AG04450 (cell line): ENCODE measurements around the gene DHRSX. TPM values are rescaled to one million over a fixed set of nuclear protein-coding genes. Genes with fewer than 3 reads are reported as not detected.

Experiments used
- CTCF ChIA-PET: fragments of 300-600, 350-600 bp; formaldehyde crosslinking; extraction: SDS; loops from one replicate; lab custom pipeline; 2022; ENCODE audit warnings: antibody characterized with exemption, inconsistent platforms; lab: Charles Lee
- POLR2A ChIA-PET: fragments of 350-600 bp; formaldehyde crosslinking; extraction: SDS; loops from one replicate; lab custom pipeline; 2021; ENCODE audit warnings: antibody characterized with exemption, inconsistent platforms; lab: Yijun Ruan, JAX
- DNase-seq: peaks from one replicate; pipeline ENCODE4 v3.0.0-alpha.2; 2011; ENCODE audit warnings: low read depth, low spot score
- H3K27ac ChIP-seq: one replicate; pipeline ENCODE4 v1.5.1; 2012; ENCODE audit warnings: low read depth, low read length, control low read depth
- H3K27me3 ChIP-seq: one replicate; pipeline ENCODE4 v1.6.0; 2012; ENCODE audit warnings: low read length; ENCODE audit not compliant: control insufficient read depth, insufficient read depth
- H3K4me3 ChIP-seq: 2 replicates; pipeline ENCODE4 v1.5.1; 2011; ENCODE audit warnings: mild to moderate bottlenecking, low read depth, low read length, control low read depth
- H3K9me3 ChIP-seq: 2 replicates; pipeline ENCODE4 v1.5.1; 2012; ENCODE audit warnings: low read length; ENCODE audit not compliant: control insufficient read depth, insufficient read depth
- CTCF ChIP-seq: IDR thresholded peaks from 2 replicates; pipeline ENCODE4 v1.5.1; 2011; ENCODE audit warnings: low read depth, low read length, control low read depth, inconsistent platforms
- polyA minus RNA-seq: library from RNA; depleted of rRNA, polyadenylated mRNA; stranded (reverse); fragments of >200 nt; gene quantifications from 2 replicates; pipeline ENCODE4 v1.2.3, GENCODE V29; 2011; rRNA and poly(A)+ RNA removed
- polyA plus RNA-seq: library from polyadenylated mRNA; depleted of rRNA; stranded (reverse); fragments of >200 nt; gene quantifications from 2 replicates; pipeline ENCODE4 v1.2.3, GENCODE V29; 2011; rRNA removed

The DHRSX gene, protein sequence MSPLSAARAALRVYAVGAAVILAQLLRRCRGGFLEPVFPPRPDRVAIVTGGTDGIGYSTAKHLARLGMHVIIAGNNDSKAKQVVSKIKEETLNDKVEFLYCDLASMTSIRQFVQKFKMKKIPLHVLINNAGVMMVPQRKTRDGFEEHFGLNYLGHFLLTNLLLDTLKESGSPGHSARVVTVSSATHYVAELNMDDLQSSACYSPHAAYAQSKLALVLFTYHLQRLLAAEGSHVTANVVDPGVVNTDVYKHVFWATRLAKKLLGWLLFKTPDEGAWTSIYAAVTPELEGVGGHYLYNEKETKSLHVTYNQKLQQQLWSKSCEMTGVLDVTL
- polyA plus RNA-seq (43.2 and 47.9 TPM in 2 replicates), polyA minus RNA-seq (29.2 and 46.6 TPM in 2 replicates)

DNA sequence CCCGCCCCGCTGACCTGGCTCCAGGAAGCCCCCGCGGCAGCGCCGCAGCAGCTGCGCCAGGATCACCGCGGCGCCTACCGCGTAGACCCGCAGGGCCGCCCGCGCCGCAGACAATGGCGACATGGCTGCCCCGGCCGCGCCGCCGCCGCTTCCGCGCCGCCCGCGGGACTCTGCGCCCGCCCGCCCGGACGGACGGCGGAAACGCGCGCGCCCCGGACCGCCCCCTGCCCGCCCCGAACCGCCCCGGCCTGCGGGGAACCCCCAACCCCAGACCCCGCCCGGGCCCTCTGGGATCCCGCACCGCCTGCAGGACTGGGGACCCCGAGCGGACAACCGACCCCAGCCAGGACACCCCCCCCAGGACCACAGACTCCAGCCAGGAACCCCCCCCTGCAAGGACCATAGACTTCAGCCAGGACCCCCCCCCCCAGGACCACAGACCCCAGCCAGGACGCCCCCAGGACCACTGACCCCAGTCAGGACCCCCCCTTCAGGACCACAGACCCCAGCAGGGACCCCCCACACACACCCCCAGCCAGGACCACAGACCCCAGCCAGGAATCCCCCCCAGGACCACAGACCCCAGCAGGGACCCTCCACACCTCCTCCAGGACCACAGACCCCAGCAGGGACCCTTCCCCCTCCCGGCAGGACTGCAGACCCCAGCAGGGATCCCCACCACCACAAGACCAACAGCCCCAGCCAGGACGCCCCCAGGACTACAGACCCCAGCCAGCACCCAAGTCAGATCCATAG lies at the start of gene DHRSX, which contains the start of gene ZBED1:
Gene DHRSX (minus strand): TSS at position 174 of the 756 bp plus-strand sequence. CDS start 51 bp downstream, at position 123.
Gene ZBED1 (minus strand): TSS at position 174 of the 756 bp plus-strand sequence. CDS start 10,257 bp downstream, outside the sequence.
- no peaks in the 10 kb centered on the region for H3K27me3 ChIP-seq
- CTCF ChIA-PET, result no interaction called here
- POLR2A ChIA-PET, result no interaction called here
- DNase-seq, result no peak
- peak within 1 kb of the TSS; percentile 47 for H3K27ac ChIP-seq
- TF ChIP-seq CTCF, result no peak
- peak within 1 kb of the TSS; percentile 72 for H3K4me3 ChIP-seq
- H3K9me3 ChIP-seq, result no peaks in the 10 kb centered on the region

GRCh38 chrX:2549876-2550275 lies 49.1 kb upstream of the DHRSX start:
- Histone ChIP-seq H3K27me3 (no peaks in the 10 kb centered on the region), H3K9me3 (no peaks in the 10 kb centered on the region), H3K27ac (no peak overlapping the region), H3K4me3 (no peak overlapping the region)
- CTCF ChIA-PET, result no interaction called here
- POLR2A ChIA-PET, result no interaction called here
- TF ChIP-seq CTCF, result no peak
- DNase-seq, result no peak

DNA sequence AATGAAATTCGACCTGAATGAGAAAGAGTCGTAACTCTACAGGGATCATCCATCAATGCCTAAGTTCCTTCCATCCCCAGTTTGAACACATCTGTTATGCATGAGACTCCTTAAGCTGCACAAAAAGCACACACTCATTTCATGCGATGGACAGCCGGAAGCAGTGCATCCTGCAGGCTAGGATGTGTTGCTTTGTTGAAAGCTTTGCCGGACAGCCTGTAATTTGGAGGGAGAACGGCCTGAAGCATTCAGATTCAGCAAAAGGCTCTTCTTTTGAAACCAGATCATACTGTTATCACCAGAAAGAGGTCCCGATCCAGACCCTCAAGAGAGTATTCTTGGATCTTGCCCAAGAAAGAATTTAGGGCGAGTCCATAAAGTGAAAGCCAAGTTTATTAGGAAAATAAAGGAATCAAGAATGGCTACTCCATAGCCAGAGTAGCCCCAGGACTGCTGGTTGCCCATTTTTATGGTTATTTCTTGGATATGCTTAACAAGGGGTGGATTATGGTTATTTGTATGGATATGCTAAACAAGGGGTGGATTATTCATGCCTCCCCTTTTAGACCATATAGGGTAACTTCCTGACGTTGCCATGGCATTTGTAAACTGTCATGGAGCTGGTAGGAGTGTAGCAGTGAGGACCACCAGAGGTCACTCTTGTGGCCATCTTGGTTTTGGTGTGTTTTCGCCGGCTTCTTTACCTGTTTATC lies 48.1 kb upstream of the DHRSX start:
- no peaks in the 10 kb centered on the region for H3K27me3 ChIP-seq
- H3K9me3 ChIP-seq, result no peaks in the 10 kb centered on the region
- no peak for TF ChIP-seq CTCF
- DNase-seq, result no peak
- POLR2A ChIA-PET, result no interaction called here
- CTCF ChIA-PET, result no interaction called here
- H3K27ac ChIP-seq, result no peak overlapping the region
- no peak overlapping the region for H3K4me3 ChIP-seq

DNA sequence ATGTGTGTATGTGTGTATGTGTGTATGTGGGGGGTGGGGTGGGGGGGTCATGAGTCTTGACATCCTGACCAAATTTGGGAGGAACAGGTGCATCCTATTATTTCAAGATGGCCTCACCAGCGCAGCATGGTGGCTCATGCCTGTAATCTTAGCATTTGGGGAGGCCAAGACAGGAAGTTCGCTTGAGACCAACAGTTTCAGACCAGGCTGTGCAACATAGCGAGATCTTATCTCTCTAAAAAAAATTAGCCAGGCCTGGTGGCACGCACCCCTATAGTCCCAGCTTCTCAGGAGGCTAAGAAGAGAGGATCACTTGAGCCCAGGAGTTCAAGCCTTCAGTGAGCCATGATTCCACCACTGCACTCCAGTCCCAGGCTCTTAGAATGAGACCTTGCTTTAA lies 47.0 kb upstream of the DHRSX start:
- CTCF ChIA-PET, result no interaction called here
- DNase-seq, result no peak
- Histone ChIP-seq H3K27ac (no peak overlapping the region), H3K9me3 (no peaks in the 10 kb centered on the region), H3K4me3 (no peak overlapping the region), H3K27me3 (no peaks in the 10 kb centered on the region)
- POLR2A ChIA-PET, result no interaction called here
- no peak for TF ChIP-seq CTCF
